Testis (tissue), 3 donors: ENCODE measurements around the gene SDSL. TPM values are rescaled to one million over a fixed set of nuclear protein-coding genes. Genes with fewer than 3 reads are reported as not detected.

Experiments
- DNase-seq: peaks from one replicate; pipeline ENCODE4 v3.0.0-alpha.2; 2019
- H3K27ac ChIP-seq, 2 donors: fragments of 200-600 bp; sonication (generic); one replicate each; pipeline ENCODE4 v1.5.1; 2019
- H3K27me3 ChIP-seq: fragments of 200-600 bp; sonication (generic); one replicate; pipeline ENCODE4 v1.5.1; 2019
- H3K36me3 ChIP-seq: fragments of 200-600 bp; sonication (generic); one replicate; pipeline ENCODE4 v1.5.1; 2017; ENCODE audit warnings: low read depth; ENCODE audit errors: missing control alignments
- H3K4me1 ChIP-seq: fragments of 200-600 bp; sonication (generic); one replicate; pipeline ENCODE4 v1.5.1; 2019
- H3K4me3 ChIP-seq, 2 donors: fragments of 200-600 bp; sonication (generic); one replicate each; pipeline ENCODE4 v1.5.1; 2017 to 2019
- H3K9me3 ChIP-seq: fragments of 200-600 bp; sonication (generic); one replicate; pipeline ENCODE4 v1.5.1; 2017
- POLR2A ChIP-seq: fragments of 450-650 bp; IDR thresholded peaks from one replicate; pipeline ENCODE4 v1.6.1; 2017; ENCODE audit warnings: antibody characterized with exemption, mild to moderate bottlenecking, moderate library complexity
- WGBS, 2 donors: methylation state at CpG; one replicate each; pipeline ENCODE4 v1.1.5; 2018; 5-methylcytosine and 5-hydroxymethylcytosine counted together
- intact Hi-C: fragments of 100-400 bp; cut with DNase I; formaldehyde crosslinking; loops from one replicate; pipeline ENCODE4 v1.15.1; 2023; ENCODE audit warnings: low total_unique reads
- polyA plus RNA-seq: library from polyadenylated mRNA; stranded (reverse); fragments of 350-450 nt; fragmentation: Illumina TruSeq; extraction: RNeasy Lipid Tissue Mini Kit (QIAGEN cat#74804); gene quantifications from one replicate; pipeline ENCODE4 v1.2.3, GENCODE V29; 2014; ENCODE audit warnings: low read depth, low replicate concordance; ENCODE audit not compliant: insufficient read depth
- total RNA-seq, 2 donors: library from RNA; depleted of rRNA; stranded (reverse); fragments of >200 nt; gene quantifications; one replicate each; pipeline ENCODE4 v1.2.3, GENCODE V29; 2016
- TF ChIP-seq, protein P1 (sequence below), 3 experiments: fragments of 450-650 bp in 2 of 3; fragments of 200-600 bp in 1 of 3; sonication (generic) in 1 of 3; IDR thresholded peaks; one replicate each; pipeline ENCODE4 v1.5.1; 2016 to 2019; ENCODE audit warnings: antibody characterized with exemption in 3 of 3, mild to moderate bottlenecking in 2 of 3, moderate library complexity in 1 of 3

Gene SDSL
- total and polyA plus RNA-seq, 3 donors from 2014 or later: 15.9 to 25.2 (median 16.3) TPM

DNA sequence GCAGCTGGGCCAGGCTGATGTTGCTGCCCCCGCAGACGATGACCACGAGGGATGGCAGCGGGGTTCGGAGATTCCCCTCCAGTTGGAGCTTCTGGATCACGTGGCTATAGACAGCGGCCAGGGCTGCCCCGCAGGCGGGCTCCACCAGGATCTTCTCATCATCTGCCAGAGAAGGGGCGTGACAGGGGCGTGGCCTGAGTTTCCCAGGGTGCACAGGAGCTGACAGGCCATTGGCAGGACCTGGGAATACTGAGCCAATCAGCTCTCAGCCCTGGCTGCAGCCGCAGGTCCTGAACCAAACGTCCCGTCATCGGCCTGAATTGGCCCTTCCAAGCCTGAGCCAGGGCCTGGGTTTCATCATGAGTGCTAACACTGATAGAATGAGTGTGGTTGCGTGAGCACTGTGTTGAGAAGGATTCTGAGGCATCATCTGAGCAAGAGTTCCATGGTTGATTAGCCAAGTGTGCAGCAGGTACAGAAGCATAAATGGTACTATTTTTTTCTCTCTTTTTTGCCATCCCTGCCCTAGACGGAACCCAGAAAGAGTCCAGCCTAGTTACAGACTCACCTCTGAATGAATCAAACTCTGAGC is 29.1 kb upstream of the SDSL start:
- Histone ChIP-seq H3K27ac (no peak overlapping the region), H3K36me3 (no peaks in the 10 kb centered on the region), H3K9me3 (no peaks in the 10 kb centered on the region), H3K4me3 (no peak overlapping the region), H3K27me3 (no peaks in the 10 kb centered on the region), H3K4me1 (no peaks in the 10 kb centered on the region)
- peak; percentile 83 for DNase-seq
- intact Hi-C loops: no loop called here
- TF ChIP-seq, protein P1, sequence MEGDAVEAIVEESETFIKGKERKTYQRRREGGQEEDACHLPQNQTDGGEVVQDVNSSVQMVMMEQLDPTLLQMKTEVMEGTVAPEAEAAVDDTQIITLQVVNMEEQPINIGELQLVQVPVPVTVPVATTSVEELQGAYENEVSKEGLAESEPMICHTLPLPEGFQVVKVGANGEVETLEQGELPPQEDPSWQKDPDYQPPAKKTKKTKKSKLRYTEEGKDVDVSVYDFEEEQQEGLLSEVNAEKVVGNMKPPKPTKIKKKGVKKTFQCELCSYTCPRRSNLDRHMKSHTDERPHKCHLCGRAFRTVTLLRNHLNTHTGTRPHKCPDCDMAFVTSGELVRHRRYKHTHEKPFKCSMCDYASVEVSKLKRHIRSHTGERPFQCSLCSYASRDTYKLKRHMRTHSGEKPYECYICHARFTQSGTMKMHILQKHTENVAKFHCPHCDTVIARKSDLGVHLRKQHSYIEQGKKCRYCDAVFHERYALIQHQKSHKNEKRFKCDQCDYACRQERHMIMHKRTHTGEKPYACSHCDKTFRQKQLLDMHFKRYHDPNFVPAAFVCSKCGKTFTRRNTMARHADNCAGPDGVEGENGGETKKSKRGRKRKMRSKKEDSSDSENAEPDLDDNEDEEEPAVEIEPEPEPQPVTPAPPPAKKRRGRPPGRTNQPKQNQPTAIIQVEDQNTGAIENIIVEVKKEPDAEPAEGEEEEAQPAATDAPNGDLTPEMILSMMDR (IDR thresholded peaks at IDR 0.05): no peak
- no peak for TF ChIP-seq POLR2A
- WGBS, 2 donors: 51 to 57% methylated on average over 2 to 13 of the region's 17 CpGs

DNA sequence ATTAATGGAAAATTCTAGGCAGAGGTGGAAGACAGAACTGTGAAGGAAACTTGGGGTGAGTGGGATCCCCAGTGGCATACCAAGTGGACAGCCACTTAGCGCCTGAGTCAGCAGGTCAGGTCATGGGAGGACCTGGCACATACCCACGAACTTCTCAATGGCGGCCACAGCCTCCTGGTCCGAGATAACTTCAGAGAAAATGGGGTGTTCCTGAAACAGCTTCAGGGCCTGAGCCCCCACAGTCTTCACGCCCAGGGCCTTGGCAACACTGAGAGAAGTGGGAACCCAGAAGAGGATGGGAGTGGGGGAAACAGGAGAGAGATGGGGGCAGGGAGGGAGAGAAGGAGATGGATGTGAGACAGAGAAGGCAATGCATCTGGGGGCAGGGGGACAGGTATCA is 28.4 kb upstream of the SDSL start:
- no peak overlapping the region for H3K4me3 ChIP-seq
- intact Hi-C loops: no loop called here
- TF ChIP-seq, protein P1 (IDR thresholded peaks at IDR 0.05): no peak
- no peak for TF ChIP-seq POLR2A
- H3K36me3 ChIP-seq: no peaks in the 10 kb centered on the region
- no peak overlapping the region for H3K27ac ChIP-seq
- no peaks in the 10 kb centered on the region for H3K9me3 ChIP-seq
- H3K4me1 ChIP-seq: no peaks in the 10 kb centered on the region
- 60 to 62% methylated on average over 5 of the region's 5 CpGs for WGBS, 2 donors
- no peaks in the 10 kb centered on the region for H3K27me3 ChIP-seq
- no peak for DNase-seq

DNA sequence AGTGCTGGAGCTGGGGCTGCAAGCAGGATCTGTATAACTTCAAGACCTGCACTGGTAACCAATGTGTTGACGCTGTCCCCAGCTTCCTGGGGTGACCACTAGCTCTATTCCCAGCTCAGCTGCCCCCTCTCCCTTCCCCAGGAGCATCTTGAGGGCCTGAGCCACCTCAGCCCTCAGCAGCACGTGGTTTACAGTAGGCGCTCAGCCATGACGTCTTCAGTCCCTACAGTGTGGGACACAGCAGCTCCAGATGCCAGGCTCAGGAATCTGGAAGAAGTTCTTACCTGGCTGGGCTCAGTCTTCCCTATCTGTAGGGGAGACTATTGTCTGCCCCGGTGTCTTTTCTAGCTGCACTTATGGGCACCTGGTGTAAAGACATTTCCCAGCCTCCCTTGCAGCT is 27.1 kb upstream of the SDSL start:
- no peak for TF ChIP-seq POLR2A
- TF ChIP-seq, protein P1 (IDR thresholded peaks at IDR 0.05): no peak
- 74 to 85% methylated on average over 5 of the region's 5 CpGs for WGBS, 2 donors
- no peaks in the 10 kb centered on the region for H3K36me3 ChIP-seq

DNA sequence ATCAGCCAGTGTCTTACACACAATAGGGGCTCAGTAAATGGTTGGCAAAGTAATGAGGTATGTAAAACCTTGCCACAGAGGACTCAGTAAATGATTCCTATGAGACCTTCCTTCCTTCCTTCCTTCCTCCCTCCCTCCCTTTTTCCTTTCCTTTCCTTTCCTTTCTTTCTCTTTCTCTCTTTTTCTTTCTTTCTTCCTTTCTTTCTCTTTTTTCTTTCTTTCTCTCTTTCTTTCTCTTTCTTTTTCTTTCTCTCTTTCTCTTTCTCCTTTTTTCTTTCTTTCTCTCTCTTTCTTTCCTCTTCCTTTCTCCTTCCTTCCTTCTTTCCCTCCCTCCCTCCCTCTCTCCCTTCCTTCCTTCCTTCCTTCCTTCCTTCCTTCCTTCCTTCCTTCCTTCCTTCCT is 26.0 kb upstream of the SDSL start:
- DNase-seq: no peak
- TF ChIP-seq POLR2A: no peak
- TF ChIP-seq, protein P1 (IDR thresholded peaks at IDR 0.05): no peak

More for the DNA sequence above, 27.1 kb upstream of the SDSL start:
- Histone ChIP-seq H3K27me3 (no peaks in the 10 kb centered on the region), H3K4me1 (no peaks in the 10 kb centered on the region), H3K9me3 (no peaks in the 10 kb centered on the region), H3K4me3 (no peak overlapping the region), H3K27ac (no peak overlapping the region)
- intact Hi-C loops: no loop called here
- DNase-seq: no peak

GRCh38 chr12:113396828-113397496 is 25.2 kb upstream of the SDSL start:
- no peaks in the 10 kb centered on the region for H3K9me3 ChIP-seq
- H3K36me3 ChIP-seq: no peaks in the 10 kb centered on the region
- intact Hi-C loops: no loop called here
- H3K4me3 ChIP-seq: no peak overlapping the region
- DNase-seq: no peak
- no peaks in the 10 kb centered on the region for H3K27me3 ChIP-seq
- WGBS, 2 donors: 65 to 66% methylated on average over 11 to 12 of the region's 16 CpGs
- H3K27ac ChIP-seq: no peak overlapping the region
- no peaks in the 10 kb centered on the region for H3K4me1 ChIP-seq
- TF ChIP-seq POLR2A: no peak
- TF ChIP-seq, protein P1 (IDR thresholded peaks at IDR 0.05): no peak

More for the DNA sequence above, 26.0 kb upstream of the SDSL start:
- intact Hi-C loops: no loop called here
- no peaks in the 10 kb centered on the region for H3K27me3 ChIP-seq
- H3K4me1 ChIP-seq: no peaks in the 10 kb centered on the region
- no peaks in the 10 kb centered on the region for H3K9me3 ChIP-seq
- H3K4me3 ChIP-seq: no peak overlapping the region
- no peaks in the 10 kb centered on the region for H3K36me3 ChIP-seq
- H3K27ac ChIP-seq: no peak overlapping the region
